C4-2B (cell line): ENCODE data around the gene SALL4.

Source experiments
- H3K27ac ChIP-seq: fragments of 450-650 bp; 2 replicates; pipeline ENCODE4 v1.5.1; 2017
- CTCF ChIP-seq: fragments of 450-650 bp; conservative IDR thresholded peaks from 2 replicates; pipeline ENCODE4 v1.5.1; 2017; ENCODE audit warnings: mild to moderate bottlenecking
- ZFX ChIP-seq: fragments of 450-650 bp; IDR thresholded peaks from 2 replicates; pipeline ENCODE4 v1.6.1; 2017

Gene SALL4

GRCh38 chr20:51760905-51761546, 41.3 kb downstream of the SALL4 start:
- H3K27ac ChIP-seq, result no peak overlapping the region
- no peak for TF ChIP-seq ZFX
- TF ChIP-seq CTCF, result no peak

GRCh38 chr20:51759769-51760510, 42.4 kb downstream of the SALL4 start:
- TF ChIP-seq CTCF, result no peak
- TF ChIP-seq ZFX, result no peak
- no peak overlapping the region for H3K27ac ChIP-seq

GRCh38 chr20:51758978-51759544, 43.3 kb downstream of the SALL4 start:
- no peak overlapping the region for H3K27ac ChIP-seq
- TF ChIP-seq ZFX (no peak), CTCF (no peak)

- TF ChIP-seq CTCF (no peak), ZFX (peak; percentile 11; the same call in 1 of the 2 replicates)
- H3K27ac ChIP-seq, result peak overlapping the region; percentile 47
Observed at GRCh38 chr20:51757226-51757625, 45.1 kb downstream of the SALL4 start.

- peak overlapping the region; percentile 47 for H3K27ac ChIP-seq
- TF ChIP-seq CTCF (no peak), ZFX (no peak)
Observed at GRCh38 chr20:51756653-51757052, 45.7 kb downstream of the SALL4 start.

- peak overlapping the region; percentile 37; the same call in 1 of the 2 replicates for H3K27ac ChIP-seq
Observed at GRCh38 chr20:51753220-51753619, 49.1 kb downstream of the SALL4 start.

- TF ChIP-seq CTCF (no peak), ZFX (no peak)
- H3K27ac ChIP-seq, result peak overlapping the region; percentile 37
Observed at GRCh38 chr20:51752343-51752951, 49.9 kb downstream of the SALL4 start.
